Measurements from ENCODE around the gene SARDH.

The SARDH gene

DNA sequence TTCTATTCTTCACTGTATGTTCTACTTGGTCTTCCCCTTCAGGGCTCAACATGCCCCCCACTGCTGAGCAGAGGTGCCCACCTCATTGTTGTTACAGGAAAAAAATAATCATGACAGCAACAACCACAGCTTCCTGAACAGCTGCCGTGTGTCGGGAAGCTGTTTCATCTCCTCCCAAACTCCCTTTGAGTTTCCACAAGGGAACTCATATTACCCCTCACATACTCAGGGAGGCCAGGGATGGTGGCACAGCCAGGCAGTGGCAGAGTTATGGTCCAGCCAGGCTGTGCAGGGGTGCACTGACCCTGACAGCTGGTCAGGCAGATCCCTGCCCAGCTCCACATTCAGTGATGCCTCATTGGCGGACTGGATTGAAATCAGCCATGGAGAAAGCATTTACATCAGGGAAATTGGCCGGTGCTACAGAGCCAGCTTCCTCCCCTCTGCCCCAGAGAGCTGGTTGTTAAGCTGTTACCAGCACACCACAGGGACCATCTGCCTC is 37.3 kb downstream of the SARDH start:
- ChIA-PET POLR2A (no interaction called here), CTCF (interaction anchor here (1.6 kb wide), 1 partner anchor 26 kb away, joined by 3 read pairs; no protein-coding TSS in a partner anchor)
- DNase-seq (ENCODE audit: extremely low spot score) = no peak
- TF ChIP-seq, protein P1, sequence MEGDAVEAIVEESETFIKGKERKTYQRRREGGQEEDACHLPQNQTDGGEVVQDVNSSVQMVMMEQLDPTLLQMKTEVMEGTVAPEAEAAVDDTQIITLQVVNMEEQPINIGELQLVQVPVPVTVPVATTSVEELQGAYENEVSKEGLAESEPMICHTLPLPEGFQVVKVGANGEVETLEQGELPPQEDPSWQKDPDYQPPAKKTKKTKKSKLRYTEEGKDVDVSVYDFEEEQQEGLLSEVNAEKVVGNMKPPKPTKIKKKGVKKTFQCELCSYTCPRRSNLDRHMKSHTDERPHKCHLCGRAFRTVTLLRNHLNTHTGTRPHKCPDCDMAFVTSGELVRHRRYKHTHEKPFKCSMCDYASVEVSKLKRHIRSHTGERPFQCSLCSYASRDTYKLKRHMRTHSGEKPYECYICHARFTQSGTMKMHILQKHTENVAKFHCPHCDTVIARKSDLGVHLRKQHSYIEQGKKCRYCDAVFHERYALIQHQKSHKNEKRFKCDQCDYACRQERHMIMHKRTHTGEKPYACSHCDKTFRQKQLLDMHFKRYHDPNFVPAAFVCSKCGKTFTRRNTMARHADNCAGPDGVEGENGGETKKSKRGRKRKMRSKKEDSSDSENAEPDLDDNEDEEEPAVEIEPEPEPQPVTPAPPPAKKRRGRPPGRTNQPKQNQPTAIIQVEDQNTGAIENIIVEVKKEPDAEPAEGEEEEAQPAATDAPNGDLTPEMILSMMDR (IDR thresholded peaks at IDR 0.05; ENCODE audit: control extremely low read depth, extremely low read depth, low read depth, missing control alignments) = no peak

DNA sequence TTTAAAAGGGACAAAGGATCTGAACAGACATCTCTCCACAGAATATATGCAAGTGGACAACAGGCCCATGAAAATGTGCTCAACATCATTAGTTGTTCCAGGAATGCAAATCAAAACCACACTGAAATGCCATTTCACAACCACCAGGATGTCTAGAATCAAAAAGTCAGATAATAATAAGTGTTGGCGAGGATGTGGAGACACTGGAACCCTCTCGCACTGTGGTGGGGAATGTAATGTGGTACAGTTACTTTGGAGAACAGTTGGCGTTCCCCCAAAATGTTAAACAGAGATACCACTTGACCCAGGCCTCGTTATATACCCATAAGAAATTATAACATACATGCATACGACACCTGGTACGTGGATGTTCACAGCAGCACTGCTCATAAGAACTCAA is 38.6 kb downstream of the SARDH start:
- TF ChIP-seq, protein P1 (IDR thresholded peaks at IDR 0.05; ENCODE audit: control extremely low read depth, extremely low read depth, low read depth, missing control alignments) = no peak
- ChIA-PET POLR2A (no interaction called here), CTCF (interaction anchor here (1.5 to 1.6 kb wide), 2 partner anchors 27 to 43 kb away, joined by 3 read pairs; no protein-coding TSS in a partner anchor)
- no peak for DNase-seq (ENCODE audit: extremely low spot score)

DNA sequence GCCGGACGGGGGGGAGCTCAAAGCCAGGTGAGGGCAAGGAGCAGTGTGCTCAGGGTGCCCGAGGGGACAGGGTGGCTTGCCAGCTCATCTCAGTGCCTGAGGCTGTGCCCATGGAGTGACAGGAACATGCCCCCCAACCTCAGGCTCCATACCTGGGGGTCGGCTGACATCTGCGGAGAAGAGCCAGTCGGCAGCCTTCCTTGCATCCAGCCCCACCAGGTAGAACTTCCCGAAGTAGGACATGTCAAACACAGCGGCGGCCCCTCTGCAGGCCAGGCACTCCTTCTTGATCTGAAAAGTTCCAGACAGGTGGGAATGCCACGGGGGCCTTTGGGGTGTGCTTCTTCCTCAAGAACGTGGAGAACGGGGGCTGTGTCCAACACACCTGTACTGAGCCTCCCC is 42.1 kb downstream of the SARDH start:
- POLR2A ChIA-PET = no interaction called here

DNA sequence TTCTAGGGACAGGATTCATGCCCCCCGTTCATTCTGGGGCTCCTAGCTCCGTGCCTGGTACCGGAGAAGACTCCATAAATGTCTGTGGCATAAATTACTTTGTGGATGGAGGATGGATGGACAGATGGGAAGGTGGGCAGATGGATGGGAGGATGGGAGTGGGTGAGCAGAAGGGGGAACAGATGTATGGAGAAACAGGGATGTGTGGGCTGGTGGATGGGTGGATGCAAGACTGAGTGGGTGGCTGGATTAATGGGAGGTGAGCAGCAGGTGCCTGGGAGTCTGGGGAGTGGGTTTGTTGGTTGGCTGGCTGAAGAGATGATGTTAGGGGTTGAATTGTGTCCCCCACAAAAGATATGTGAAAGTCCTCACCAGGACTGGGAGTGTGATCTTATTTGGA is 43.5 kb downstream of the SARDH start:
- TF ChIP-seq, protein P1 (IDR thresholded peaks at IDR 0.05; ENCODE audit: control extremely low read depth, extremely low read depth, low read depth, missing control alignments) = no peak
- CTCF ChIA-PET = interaction anchor here (1.3 kb wide), 1 partner anchor 12 kb away, joined by 3 read pairs; no protein-coding TSS in a partner anchor
- POLR2A ChIA-PET = no interaction called here
- DNase-seq (ENCODE audit: extremely low spot score) = no peak

More for the DNA sequence above, 42.1 kb downstream of the SARDH start:
- no peak for DNase-seq (ENCODE audit: extremely low spot score)
- TF ChIP-seq, protein P1 (IDR thresholded peaks at IDR 0.05; ENCODE audit: control extremely low read depth, extremely low read depth, low read depth, missing control alignments) = no peak
- CTCF ChIA-PET = no interaction called here

DNA sequence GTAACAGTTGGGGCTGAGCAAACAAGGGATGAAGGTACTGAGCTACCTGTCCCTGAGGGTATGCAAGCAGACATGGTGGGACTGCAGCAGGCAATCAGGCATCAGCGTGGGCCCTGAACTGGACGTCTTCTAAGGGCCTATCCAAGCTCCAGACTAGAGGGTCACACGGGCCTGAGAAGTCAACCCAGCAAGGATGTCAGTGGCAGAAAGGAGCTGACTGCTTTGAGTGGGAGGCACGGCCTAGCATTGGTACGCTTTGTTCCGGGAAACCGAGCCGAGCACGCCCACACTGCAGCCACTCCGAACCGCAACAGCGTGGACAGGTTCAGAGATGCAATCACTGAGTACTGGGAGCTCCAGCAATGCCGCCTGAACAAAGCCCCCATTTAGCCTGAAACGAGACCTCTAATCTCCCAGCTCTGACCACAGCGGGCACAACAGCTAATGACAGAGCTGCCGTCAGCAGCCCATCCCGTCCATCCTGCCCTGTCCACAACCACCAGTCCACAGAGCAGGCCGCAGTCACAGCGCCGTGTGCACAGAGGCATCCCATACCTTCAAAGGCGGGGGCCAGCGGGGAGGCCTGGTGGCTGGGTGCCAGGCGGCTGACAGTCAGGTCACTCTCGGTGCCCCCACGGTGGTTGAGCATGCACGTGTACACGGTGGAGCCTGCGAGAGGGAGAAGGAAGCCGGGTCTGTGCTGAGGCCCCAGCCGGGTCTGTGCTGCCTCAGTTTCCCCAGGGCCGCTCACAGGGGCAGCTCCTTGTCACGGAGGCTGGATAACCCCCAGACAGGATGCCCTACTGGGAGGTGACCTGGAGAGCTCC is 44.2 kb downstream of the SARDH start:
- CTCF ChIA-PET = interaction anchor here (0.8 to 1.3 kb wide), 4 partner anchors 11 to 49 kb away, joined by 3 read pairs; no protein-coding TSS in a partner anchor
- no peak for DNase-seq (ENCODE audit: extremely low spot score)
- POLR2A ChIA-PET = no interaction called here
- TF ChIP-seq, protein P1 (IDR thresholded peaks at IDR 0.05; ENCODE audit: control extremely low read depth, extremely low read depth, low read depth, missing control alignments) = no peak

DNA sequence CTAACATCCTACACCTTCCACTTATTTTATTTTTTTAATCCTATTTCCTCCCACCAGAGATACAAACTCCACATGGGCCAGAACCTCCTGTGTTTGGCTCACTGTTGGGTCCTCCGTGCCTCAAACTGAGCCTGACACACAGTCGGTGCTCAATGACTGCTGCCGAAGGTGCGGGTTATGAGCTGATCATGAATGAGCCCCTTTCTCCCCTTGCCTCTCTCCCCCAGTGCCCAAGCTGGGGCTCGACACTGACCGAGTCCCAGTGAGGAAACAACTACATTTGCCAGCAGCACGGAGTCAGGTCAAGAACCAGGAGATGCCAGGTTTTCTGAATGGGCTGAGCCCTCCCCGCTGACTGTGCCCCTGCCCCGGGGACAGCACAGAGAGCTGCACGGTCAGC is 45.0 kb downstream of the SARDH start:
- TF ChIP-seq, protein P1 (IDR thresholded peaks at IDR 0.05; ENCODE audit: control extremely low read depth, extremely low read depth, low read depth, missing control alignments) = no peak
- ChIA-PET POLR2A (no interaction called here), CTCF (interaction anchor here (1.1 kb wide), 2 partner anchors 12 to 14 kb away, joined by 3 read pairs; no protein-coding TSS in a partner anchor)
- no peak for DNase-seq (ENCODE audit: extremely low spot score)
